ENCODE data around the gene BRSK1.

Gene BRSK1

GRCh38 chr19:55283548-55284377 lies at the start of gene BRSK1:
Gene BRSK1, plus strand, starts transcription at chr19:55283997. Its CDS starts 446 bp downstream, at chr19:55284443.
- peak; percentile 46 for DNase-seq

GRCh38 chr19:55238030-55238429 lies 45.8 kb upstream of the BRSK1 start:
- DNase-seq: no peak

- no peak for DNase-seq
Observed at GRCh38 chr19:55239004-55239403, 44.8 kb upstream of the BRSK1 start.

GRCh38 chr19:55240713-55241020 lies 43.1 kb upstream of the BRSK1 start:
- no peak for DNase-seq

GRCh38 chr19:55241143-55241934 lies 42.5 kb upstream of the BRSK1 start:
- DNase-seq: no peak

GRCh38 chr19:55241935-55242464 lies 41.8 kb upstream of the BRSK1 start:
- DNase-seq: no peak

GRCh38 chr19:55242517-55242916 lies 41.3 kb upstream of the BRSK1 start:
- DNase-seq: no peak

- DNase-seq: no peak
Observed at GRCh38 chr19:55244004-55244680, 39.7 kb upstream of the BRSK1 start.

GRCh38 chr19:55245236-55245904 lies 38.4 kb upstream of the BRSK1 start:
- DNase-seq: no peak

- no peak for DNase-seq
Observed at GRCh38 chr19:55246462-55247451, 37.0 kb upstream of the BRSK1 start.

GRCh38 chr19:55247621-55248099 lies 36.1 kb upstream of the BRSK1 start:
- no peak for DNase-seq

GRCh38 chr19:55248166-55248675 lies 35.6 kb upstream of the BRSK1 start:
- no peak for DNase-seq

GRCh38 chr19:55248704-55249103 lies 35.1 kb upstream of the BRSK1 start:
- no peak for DNase-seq

- DNase-seq: no peak
Observed at GRCh38 chr19:55249841-55250240, 34.0 kb upstream of the BRSK1 start.

GRCh38 chr19:55250262-55251036 lies 33.3 kb upstream of the BRSK1 start:
- DNase-seq: no peak

- DNase-seq: peak; percentile 33
Observed at GRCh38 chr19:55251341-55252081, 32.3 kb upstream of the BRSK1 start.

GRCh38 chr19:55252760-55253663 lies 30.8 kb upstream of the BRSK1 start:
- no peak for DNase-seq

GRCh38 chr19:55253842-55254624 lies 29.8 kb upstream of the BRSK1 start:
- DNase-seq: peak; percentile 41
